ENCODE results near the gene PGS1. TPM values are rescaled to one million over a fixed set of nuclear protein-coding genes. Genes with fewer than 3 reads are reported as not detected.
A peak's percentile ranks its signal among the peaks of the same experiment; 100 is the strongest.

Gene PGS1
- total and polyA plus RNA-seq, 10 of the 15 experiments (the other 5 are each of a cell fraction or from before 2014, with no cell fraction given): 1.3 to 37.6 (median 27.4) TPM

DNA sequence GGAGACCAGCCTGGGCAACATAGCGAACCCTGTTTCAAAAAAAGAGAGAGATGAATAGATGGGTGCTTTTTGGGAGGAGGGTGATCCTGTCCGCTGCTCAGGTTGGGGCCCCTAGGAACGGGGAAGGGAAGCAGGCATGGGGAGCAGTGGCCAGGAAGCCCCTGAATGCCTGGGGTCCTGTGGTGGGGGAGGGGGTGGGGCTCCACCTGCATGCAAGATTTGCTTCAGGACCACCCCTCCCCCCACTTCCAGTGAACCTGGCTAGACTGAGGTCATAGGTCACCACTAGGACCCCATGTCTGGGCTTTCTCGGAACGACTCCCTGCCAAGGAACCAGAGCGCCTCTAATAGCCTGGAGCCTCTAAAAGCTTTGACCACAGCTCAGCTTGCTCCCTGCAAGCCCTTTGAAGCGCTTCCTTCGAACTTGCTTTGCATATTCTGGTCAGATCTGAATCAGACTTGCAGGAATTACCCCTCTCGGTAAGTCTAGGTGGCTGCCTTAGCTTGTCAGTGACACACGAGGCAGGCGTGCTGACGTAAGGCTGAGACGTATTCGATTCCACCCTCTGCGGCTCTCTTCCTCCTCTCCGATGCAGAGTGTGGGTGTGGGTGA is 22.2 kb upstream of the PGS1 start (continued):
- TF ChIP-seq, protein P1, sequence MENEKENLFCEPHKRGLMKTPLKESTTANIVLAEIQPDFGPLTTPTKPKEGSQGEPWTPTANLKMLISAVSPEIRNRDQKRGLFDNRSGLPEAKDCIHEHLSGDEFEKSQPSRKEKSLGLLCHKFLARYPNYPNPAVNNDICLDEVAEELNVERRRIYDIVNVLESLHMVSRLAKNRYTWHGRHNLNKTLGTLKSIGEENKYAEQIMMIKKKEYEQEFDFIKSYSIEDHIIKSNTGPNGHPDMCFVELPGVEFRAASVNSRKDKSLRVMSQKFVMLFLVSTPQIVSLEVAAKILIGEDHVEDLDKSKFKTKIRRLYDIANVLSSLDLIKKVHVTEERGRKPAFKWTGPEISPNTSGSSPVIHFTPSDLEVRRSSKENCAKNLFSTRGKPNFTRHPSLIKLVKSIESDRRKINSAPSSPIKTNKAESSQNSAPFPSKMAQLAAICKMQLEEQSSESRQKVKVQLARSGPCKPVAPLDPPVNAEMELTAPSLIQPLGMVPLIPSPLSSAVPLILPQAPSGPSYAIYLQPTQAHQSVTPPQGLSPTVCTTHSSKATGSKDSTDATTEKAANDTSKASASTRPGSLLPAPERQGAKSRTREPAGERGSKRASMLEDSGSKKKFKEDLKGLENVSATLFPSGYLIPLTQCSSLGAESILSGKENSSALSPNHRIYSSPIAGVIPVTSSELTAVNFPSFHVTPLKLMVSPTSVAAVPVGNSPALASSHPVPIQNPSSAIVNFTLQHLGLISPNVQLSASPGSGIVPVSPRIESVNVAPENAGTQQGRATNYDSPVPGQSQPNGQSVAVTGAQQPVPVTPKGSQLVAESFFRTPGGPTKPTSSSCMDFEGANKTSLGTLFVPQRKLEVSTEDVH (IDR thresholded peaks at IDR 0.05; ENCODE audit: low read depth, partially characterized antibody): peak; percentile 71
- TF ChIP-seq STAT3 (IDR thresholded peaks at IDR 0.05; ENCODE audit: low read depth, low read length) (peak; percentile 71; the same call in 1 of the 2 replicates), EZH2 (IDR thresholded peaks at IDR 0.05; ENCODE audit: borderline replicate concordance, control insufficient read depth, low read depth, low read length) (no peak), POLR2AphosphoS2 (IDR thresholded peaks at IDR 0.05; ENCODE audit: low read depth, low read length) (0 out of 2 replicates have a peak, but pooled peaks have one; percentile 45), POLR2AphosphoS5 (IDR thresholded peaks at IDR 0.05; ENCODE audit: low read length) (peak; percentile 91), RCOR1 (conservative IDR thresholded peaks at IDR 0.05; ENCODE audit: low read depth, low read length) (no peak; the same call in 1 of the 2 replicates), NR2C1 (IDR thresholded peaks at IDR 0.05) (peak; percentile 92), ZBED1 (IDR thresholded peaks at IDR 0.05; ENCODE audit: borderline replicate concordance) (no peak), BMI1 (IDR thresholded peaks at IDR 0.05; ENCODE audit: borderline replicate concordance) (peak; percentile 65), NFIC (IDR thresholded peaks at IDR 0.05; ENCODE audit: low read depth, low read length) (no peak; the same call in 1 of the 2 replicates), CHD4 (IDR thresholded peaks at IDR 0.05) (no peak), IKZF2 (IDR thresholded peaks at IDR 0.05) (peak; percentile 97 to 98), TCF3 (IDR thresholded peaks at IDR 0.05; ENCODE audit: borderline replicate concordance, insufficient read depth, low read depth, low read length) (peak; percentile 85), BCL11A (IDR thresholded peaks at IDR 0.05; ENCODE audit: low read depth, low read length) (peak; percentile 87)
- TF ChIP-seq, protein P2, sequence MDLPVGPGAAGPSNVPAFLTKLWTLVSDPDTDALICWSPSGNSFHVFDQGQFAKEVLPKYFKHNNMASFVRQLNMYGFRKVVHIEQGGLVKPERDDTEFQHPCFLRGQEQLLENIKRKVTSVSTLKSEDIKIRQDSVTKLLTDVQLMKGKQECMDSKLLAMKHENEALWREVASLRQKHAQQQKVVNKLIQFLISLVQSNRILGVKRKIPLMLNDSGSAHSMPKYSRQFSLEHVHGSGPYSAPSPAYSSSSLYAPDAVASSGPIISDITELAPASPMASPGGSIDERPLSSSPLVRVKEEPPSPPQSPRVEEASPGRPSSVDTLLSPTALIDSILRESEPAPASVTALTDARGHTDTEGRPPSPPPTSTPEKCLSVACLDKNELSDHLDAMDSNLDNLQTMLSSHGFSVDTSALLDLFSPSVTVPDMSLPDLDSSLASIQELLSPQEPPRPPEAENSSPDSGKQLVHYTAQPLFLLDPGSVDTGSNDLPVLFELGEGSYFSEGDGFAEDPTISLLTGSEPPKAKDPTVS (IDR thresholded peaks at IDR 0.05; ENCODE audit: low read depth, low read length): no peak
- TF ChIP-seq, protein P3, sequence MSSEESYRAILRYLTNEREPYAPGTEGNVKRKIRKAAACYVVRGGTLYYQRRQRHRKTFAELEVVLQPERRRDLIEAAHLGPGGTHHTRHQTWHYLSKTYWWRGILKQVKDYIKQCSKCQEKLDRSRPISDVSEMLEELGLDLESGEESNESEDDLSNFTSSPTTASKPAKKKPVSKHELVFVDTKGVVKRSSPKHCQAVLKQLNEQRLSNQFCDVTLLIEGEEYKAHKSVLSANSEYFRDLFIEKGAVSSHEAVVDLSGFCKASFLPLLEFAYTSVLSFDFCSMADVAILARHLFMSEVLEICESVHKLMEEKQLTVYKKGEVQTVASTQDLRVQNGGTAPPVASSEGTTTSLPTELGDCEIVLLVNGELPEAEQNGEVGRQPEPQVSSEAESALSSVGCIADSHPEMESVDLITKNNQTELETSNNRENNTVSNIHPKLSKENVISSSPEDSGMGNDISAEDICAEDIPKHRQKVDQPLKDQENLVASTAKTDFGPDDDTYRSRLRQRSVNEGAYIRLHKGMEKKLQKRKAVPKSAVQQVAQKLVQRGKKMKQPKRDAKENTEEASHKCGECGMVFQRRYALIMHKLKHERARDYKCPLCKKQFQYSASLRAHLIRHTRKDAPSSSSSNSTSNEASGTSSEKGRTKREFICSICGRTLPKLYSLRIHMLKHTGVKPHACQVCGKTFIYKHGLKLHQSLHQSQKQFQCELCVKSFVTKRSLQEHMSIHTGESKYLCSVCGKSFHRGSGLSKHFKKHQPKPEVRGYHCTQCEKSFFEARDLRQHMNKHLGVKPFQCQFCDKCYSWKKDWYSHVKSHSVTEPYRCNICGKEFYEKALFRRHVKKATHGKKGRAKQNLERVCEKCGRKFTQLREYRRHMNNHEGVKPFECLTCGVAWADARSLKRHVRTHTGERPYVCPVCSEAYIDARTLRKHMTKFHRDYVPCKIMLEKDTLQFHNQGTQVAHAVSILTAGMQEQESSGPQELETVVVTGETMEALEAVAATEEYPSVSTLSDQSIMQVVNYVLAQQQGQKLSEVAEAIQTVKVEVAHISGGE (CRISPR knock-in tag; IDR thresholded peaks at IDR 0.05): no peak
- TF ChIP-seq, protein P4, sequence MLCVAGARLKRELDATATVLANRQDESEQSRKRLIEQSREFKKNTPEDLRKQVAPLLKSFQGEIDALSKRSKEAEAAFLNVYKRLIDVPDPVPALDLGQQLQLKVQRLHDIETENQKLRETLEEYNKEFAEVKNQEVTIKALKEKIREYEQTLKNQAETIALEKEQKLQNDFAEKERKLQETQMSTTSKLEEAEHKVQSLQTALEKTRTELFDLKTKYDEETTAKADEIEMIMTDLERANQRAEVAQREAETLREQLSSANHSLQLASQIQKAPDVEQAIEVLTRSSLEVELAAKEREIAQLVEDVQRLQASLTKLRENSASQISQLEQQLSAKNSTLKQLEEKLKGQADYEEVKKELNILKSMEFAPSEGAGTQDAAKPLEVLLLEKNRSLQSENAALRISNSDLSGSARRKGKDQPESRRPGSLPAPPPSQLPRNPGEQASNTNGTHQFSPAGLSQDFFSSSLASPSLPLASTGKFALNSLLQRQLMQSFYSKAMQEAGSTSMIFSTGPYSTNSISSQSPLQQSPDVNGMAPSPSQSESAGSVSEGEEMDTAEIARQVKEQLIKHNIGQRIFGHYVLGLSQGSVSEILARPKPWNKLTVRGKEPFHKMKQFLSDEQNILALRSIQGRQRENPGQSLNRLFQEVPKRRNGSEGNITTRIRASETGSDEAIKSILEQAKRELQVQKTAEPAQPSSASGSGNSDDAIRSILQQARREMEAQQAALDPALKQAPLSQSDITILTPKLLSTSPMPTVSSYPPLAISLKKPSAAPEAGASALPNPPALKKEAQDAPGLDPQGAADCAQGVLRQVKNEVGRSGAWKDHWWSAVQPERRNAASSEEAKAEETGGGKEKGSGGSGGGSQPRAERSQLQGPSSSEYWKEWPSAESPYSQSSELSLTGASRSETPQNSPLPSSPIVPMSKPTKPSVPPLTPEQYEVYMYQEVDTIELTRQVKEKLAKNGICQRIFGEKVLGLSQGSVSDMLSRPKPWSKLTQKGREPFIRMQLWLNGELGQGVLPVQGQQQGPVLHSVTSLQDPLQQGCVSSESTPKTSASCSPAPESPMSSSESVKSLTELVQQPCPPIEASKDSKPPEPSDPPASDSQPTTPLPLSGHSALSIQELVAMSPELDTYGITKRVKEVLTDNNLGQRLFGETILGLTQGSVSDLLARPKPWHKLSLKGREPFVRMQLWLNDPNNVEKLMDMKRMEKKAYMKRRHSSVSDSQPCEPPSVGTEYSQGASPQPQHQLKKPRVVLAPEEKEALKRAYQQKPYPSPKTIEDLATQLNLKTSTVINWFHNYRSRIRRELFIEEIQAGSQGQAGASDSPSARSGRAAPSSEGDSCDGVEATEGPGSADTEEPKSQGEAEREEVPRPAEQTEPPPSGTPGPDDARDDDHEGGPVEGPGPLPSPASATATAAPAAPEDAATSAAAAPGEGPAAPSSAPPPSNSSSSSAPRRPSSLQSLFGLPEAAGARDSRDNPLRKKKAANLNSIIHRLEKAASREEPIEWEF (IDR thresholded peaks at IDR 0.05; ENCODE audit: insufficient replicate concordance, low read depth, low read length): peak; percentile 40
